ENCODE measurements around the gene CD7. TPM values are rescaled to one million over a fixed set of nuclear protein-coding genes. Genes with fewer than 3 reads are reported as not detected.

The CD7 gene
- total and polyA plus RNA-seq, 2 donors (not counting 3 experiments of a cell fraction or from before 2014, with no cell fraction given), result not detected

DNA sequence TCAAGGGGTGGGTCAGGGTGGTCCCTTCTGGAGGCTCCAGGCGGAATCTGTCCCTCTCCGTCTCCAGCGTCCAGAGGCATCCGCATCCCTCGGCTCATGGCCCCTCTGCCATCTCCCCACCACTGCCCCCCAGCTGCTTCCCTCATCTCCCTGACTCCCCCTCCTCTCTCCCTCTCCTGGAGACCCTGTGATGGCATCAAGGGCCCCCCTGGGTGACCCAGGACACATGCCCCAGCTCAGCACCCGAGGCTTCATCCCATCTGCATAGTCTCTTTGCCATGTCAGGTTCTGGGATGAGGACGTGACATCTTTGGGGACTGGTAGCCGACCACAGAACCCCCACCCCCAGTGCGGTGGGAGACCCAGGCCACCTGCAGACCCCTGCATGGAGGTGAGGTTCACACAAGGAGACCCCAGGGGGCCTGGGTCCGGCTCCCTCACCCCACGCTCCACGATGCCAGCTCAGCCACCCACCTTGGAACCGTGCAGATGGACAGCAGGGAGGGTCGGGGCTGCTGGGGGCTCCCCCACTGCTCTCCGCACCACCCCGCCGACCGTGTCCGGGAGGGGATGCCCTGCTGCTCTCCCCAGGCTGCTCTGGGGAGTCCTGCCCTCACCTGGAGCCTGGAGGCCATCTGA, 12.4 kb upstream of the CD7 start:
- intact Hi-C loops (cut with micrococcal nuclease) (no loop called here), dilution Hi-C loops (cut with MboI; ENCODE audit: extremely low pct_ligation_motif_present, low sequenced_read_pairs) (no loop called here)
- Histone ChIP-seq H3K9me3 (replicated peaks; ENCODE audit: control insufficient read depth, insufficient read depth, low read length) (no peaks in the 10 kb centered on the region), H4K20me1 (replicated peaks; ENCODE audit: control insufficient read depth, extremely low read depth, insufficient read depth, low read length) (no peaks in the 10 kb centered on the region), H3K4me2 (ENCODE audit: insufficient read depth, low read length) (no peak overlapping the region), H3K27me3 (ENCODE audit: control insufficient read depth in 2 of 2, insufficient read depth in 2 of 2, low read length in 2 of 2) (peaks cover 0 to 2% of the 10 kb centered on the region in 2 experiments), H3K9me1 (replicated peaks; ENCODE audit: control insufficient read depth, extremely low read depth, insufficient read depth, low read length) (no peaks in the 10 kb centered on the region), H3K79me2 (ENCODE audit: control insufficient read depth, insufficient read depth, low read length) (no peaks in the 10 kb centered on the region), H3K9ac (replicated peaks; ENCODE audit: extremely low read depth, insufficient read depth, low read length) (no peak overlapping the region), H3K27ac (ENCODE audit: insufficient read depth, low read depth, low read length) (no peak overlapping the region), H3K36me3 (ENCODE audit: control insufficient read depth in 2 of 2, extremely low read depth in 1 of 2, insufficient read depth in 2 of 2, low read length in 2 of 2) (no peaks in the 10 kb centered on the region), H3K4me3 (replicated peaks in 1 of 3; ENCODE audit: insufficient read depth in 1 of 3, low read depth in 1 of 3, low read length in 3 of 3) (no peak overlapping the region), H3K4me1 (ENCODE audit: control insufficient read depth, extremely low read depth, insufficient read depth, low read length) (peaks cover 6% of the 10 kb centered on the region), H2AFZ (ENCODE audit: low read depth, low read length) (no peak overlapping the region)
- POLR2A ChIA-PET, result interaction anchor here (0.9 kb wide), 1 partner anchor 9 kb away, joined by 3 read pairs; no protein-coding TSS in a partner anchor
- DNase-seq (ENCODE audit: low read depth, low spot score) (no peak), FAIRE-seq (no peak)
- no TSS peak for BruUV-seq (replicated peaks)
- CTCF ChIA-PET, result interaction anchor here (1.1 kb wide), 2 partner anchors 8 to 9 kb away, joined by 3 read pairs; no protein-coding TSS in a partner anchor
- TF ChIP-seq JUN (IDR thresholded peaks at IDR 0.05; ENCODE audit: borderline replicate concordance, insufficient read depth, insufficient read length, low read depth), result no peak
- TF ChIP-seq POLR2AphosphoS5 (IDR thresholded peaks at IDR 0.05; ENCODE audit: insufficient read depth, low read depth, low read length), result no peak
- TF ChIP-seq EZH2 (IDR thresholded peaks at IDR 0.05; ENCODE audit: borderline replicate concordance, low read depth, low read length, severe bottlenecking), result no peak
- TF ChIP-seq, protein P1, sequence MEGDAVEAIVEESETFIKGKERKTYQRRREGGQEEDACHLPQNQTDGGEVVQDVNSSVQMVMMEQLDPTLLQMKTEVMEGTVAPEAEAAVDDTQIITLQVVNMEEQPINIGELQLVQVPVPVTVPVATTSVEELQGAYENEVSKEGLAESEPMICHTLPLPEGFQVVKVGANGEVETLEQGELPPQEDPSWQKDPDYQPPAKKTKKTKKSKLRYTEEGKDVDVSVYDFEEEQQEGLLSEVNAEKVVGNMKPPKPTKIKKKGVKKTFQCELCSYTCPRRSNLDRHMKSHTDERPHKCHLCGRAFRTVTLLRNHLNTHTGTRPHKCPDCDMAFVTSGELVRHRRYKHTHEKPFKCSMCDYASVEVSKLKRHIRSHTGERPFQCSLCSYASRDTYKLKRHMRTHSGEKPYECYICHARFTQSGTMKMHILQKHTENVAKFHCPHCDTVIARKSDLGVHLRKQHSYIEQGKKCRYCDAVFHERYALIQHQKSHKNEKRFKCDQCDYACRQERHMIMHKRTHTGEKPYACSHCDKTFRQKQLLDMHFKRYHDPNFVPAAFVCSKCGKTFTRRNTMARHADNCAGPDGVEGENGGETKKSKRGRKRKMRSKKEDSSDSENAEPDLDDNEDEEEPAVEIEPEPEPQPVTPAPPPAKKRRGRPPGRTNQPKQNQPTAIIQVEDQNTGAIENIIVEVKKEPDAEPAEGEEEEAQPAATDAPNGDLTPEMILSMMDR (IDR thresholded peaks at IDR 0.05; ENCODE audit: extremely low read depth in 1 of 2, insufficient read depth in 1 of 2, low read depth in 1 of 2, low read length in 2 of 2), result no peak
- TF ChIP-seq FOS (IDR thresholded peaks at IDR 0.05; ENCODE audit: borderline replicate concordance, insufficient read depth, low read length), result no peak
- TF ChIP-seq, protein P2, sequence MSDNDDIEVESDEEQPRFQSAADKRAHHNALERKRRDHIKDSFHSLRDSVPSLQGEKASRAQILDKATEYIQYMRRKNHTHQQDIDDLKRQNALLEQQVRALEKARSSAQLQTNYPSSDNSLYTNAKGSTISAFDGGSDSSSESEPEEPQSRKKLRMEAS (IDR thresholded peaks at IDR 0.05; ENCODE audit: insufficient read depth, insufficient read length), result no peak
- TF ChIP-seq POLR2A (IDR thresholded peaks at IDR 0.05; ENCODE audit: low read depth, low read length), result no peak
- TF ChIP-seq MYC (IDR thresholded peaks at IDR 0.05; ENCODE audit: low read depth, low read length), result no peak
- TF ChIP-seq GATA2 (IDR thresholded peaks at IDR 0.05; ENCODE audit: insufficient read depth, insufficient read length, low read depth, low read length), result no peak

All from endothelial cell of umbilical vein (primary cell).